Sciatic nerve (tissue), 2 donors: Measurements from ENCODE around the gene XK. TPM values are rescaled to one million over a fixed set of nuclear protein-coding genes. Genes with fewer than 3 reads are reported as not detected.
A peak's percentile ranks its signal among the peaks of the same experiment; 100 is the strongest.

ENCODE experiments used
- ATAC-seq: fragments of 200-7000 bp; cut with Tn5 transposase; one replicate; pipeline ENCODE4 v1.9.1; 2020; ENCODE audit warnings: mild to moderate bottlenecking, moderate library complexity
- DNase-seq: peaks from one replicate; pipeline ENCODE4 v3.0.0-alpha.2; 2020; ENCODE audit warnings: low spot score
- intact Hi-C: fragments of 100-400 bp; cut with DNase I; formaldehyde crosslinking; loops from one replicate; pipeline ENCODE4 v1.14.2; 2022
- total RNA-seq: library from RNA; stranded (reverse); fragmentation: NEBNext Ultra II Directional; extraction: Animal tissue kit (Norgen Biotek cat#: 25700); gene quantifications from one replicate; pipeline ENCODE4 v1.2.1, GENCODE V29; 2021
- donor health status: DM: no; HTN: no; CAD: no.
- donor health status: DM: no; HTN: no; CAD: no.

XK gene
- total RNA-seq, 1 donor from 2014 or later, result 1.7 TPM

GRCh38 chrX:37677765-37678164 lies 7.8 kb upstream of the XK start:
- intact Hi-C loops, result no loop called here
- DNase-seq, result no peak
- ATAC-seq, result no peak

DNA sequence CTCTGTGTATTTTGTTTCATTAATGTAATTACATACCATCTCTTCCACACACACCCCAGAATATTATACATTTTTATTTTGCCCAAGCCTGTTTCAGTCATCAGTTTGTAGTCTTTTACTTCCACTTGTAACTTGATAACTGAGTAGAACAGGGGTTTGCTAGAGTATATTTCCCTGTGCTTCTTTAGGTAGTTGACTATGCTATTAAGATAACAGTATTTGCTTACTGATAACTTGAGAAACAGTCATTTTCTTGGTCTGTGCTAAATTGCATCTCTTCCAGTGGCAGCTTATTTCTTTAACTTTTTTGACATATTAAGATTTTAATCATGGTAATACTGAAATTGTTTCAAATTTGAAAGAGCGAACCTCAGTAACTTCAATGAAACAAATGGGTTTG lies 7.0 kb upstream of the XK start:
- ATAC-seq (no peak), DNase-seq (no peak)
- intact Hi-C loops, result no loop called here

DNA sequence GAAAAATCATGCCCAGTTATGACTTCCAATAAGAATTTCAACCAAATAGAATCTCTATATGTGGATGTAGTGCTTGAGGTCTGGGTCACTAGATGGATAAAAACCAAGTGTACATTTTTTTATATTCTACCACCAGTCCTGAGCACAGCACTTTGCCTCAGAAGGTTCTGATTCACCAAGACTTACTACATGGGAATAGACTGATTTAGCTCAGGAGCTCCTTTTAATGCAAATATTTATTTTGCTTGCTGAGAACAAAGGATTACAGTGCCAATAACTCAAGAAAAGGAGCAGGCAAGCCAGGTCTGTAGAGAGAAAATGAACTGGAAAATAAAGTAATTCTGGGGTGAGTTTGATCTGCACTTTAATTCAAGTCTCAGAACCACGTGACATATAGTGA lies 6.4 kb upstream of the XK start:
- ATAC-seq (no peak), DNase-seq (no peak)
- intact Hi-C loops, result no loop called here

DNA sequence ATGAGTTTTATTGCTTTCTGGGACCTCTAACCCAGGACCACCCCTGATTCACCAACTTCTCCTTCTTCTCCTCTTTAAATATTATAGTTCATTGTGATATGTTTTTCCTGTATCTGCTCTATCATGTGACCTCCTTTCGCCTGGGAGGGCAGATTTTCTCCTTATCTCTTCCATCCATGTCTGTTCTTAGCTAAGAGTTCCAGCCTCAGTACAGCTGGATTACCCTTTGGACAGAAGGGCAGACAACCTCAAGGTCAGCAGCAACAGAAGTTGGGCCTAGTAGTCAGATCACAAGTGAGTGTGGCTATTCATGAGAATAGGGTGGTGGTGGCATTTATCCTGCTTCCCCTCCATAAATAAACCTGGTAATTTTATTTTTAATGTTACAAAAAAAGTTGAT lies 5.7 kb upstream of the XK start:
- intact Hi-C loops, result no loop called here
- no peak for ATAC-seq
- no peak for DNase-seq

DNA sequence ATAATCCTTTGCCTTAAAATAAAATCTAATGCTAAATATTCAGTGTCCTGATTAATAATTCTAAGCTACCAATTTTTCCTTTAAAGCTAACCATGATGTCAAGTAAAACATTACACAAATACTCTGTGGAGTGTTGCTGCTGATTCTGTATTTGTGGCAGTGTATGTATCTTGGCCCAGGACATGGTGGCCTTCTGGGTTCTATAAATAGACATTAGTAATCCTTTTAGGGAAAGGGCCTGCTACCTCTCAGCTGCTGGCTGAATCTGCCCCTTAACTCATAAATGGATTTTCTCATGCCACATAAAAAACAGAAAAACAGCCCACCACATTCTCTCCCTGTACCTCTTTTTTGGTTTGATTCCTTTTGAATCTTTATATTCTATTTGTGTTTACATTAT lies 1.2 kb upstream of the XK start:
- intact Hi-C loops, result no loop called here
- ATAC-seq, result no peak
- DNase-seq, result no peak

GRCh38 chrX:37684973-37685372 lies 618 bp upstream of the XK start:
- DNase-seq (no peak), ATAC-seq (no peak)
- intact Hi-C loops, result no loop called here

DNA sequence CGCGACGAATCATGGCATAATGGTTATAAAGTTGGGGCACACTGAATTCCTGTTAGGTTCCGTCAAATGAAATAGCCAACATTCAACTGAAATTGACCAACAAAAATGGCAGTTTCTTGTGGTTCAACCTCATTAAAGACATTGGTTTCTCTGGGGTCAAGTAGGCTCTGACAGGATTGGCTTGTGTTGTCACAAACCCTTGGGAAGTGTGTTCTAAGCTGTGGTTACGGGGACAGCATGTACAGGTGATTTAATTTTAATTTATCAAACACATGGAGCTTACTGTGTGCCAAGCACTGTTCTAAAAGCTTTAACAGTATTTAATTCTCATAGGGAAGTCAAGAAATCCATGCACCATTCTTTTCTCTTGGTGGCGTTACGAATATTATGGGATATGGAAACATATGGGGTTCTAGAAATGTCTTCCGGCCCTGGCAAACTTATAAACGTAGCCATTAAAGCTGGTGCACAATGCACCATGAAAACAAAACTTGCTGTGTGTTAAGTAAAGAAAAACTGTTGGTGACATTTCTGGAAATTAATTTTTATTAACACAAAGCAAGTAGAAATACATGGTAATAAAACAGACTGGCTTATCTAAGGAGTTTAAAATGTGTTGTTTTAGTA lies 891 bp downstream of the XK start:
- DNase-seq (no peak), ATAC-seq (no peak)
- intact Hi-C loops, result no loop called here

GRCh38 chrX:37686996-37687395 lies 1.4 kb downstream of the XK start:
- DNase-seq (no peak), ATAC-seq (no peak)
- intact Hi-C loops, result no loop called here

DNA sequence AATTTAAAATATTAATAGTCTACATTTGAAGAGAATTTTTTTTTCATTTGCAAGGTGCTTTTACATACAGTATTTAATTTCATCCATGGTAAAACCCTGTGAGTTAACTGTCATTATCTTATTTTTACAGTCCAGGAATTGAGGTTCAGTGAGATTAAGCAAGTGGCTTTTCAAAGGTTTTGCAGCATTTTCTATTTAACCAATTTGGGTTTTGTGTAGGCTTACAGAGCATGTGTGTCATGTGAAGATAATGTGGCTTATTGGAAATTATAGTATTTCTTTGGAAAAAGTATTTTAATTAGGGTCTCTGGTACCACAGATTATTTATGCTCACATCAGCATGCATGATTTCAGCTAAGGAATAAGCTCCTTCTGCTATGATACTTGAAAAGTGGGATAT lies 4.5 kb downstream of the XK start:
- ATAC-seq, result no peak
- DNase-seq, result no peak
- intact Hi-C loops, result no loop called here

DNA sequence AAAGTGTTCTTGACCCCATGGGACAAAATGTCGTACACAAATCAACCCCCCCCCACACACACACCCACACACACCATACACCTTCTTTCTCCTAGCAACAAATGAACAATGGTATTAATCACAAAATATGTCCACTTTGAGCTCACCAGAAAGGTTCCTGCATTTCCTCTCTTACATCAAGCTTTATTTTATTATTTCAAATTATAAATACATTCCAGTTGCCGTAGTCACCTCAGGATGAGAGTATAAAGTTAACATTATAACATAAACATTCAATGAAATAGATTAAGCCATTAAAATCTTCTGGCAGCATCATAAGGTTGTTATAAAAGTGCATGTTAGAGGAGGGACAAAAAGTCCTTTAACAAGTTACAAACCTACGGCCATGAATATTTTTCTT lies 7.3 kb downstream of the XK start:
- no peak for DNase-seq
- ATAC-seq, result no peak
- intact Hi-C loops, result no loop called here

- DNase-seq, result no peak
- intact Hi-C loops, result no loop called here
- no peak for ATAC-seq
Observed at GRCh38 chrX:37697169-37697760, 11.7 kb downstream of the XK start.

GRCh38 chrX:37701588-37701987 lies 16.0 kb downstream of the XK start:
- ATAC-seq (no peak), DNase-seq (no peak)
- intact Hi-C loops, result no loop called here

DNA sequence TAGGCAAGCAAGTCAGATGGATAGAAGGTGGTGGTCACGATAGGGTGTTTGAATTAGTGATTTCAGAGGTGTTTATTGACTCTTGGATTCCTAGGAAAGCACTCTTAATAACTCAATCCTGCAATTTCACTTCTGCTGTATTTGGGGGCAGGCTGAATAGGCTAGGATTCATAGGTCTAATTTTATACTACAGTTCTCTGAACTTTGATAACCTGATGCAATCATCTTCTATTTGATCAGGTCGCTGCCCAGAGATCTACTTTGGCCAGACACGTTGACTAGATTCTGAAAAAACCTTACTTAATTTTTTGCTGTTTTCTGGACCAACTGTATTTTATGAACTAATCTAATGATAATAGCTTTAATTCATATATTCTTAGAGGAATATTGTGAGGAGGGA lies 26.4 kb downstream of the XK start:
- ATAC-seq (no peak), DNase-seq (no peak)
- intact Hi-C loops, result no loop called here

- intact Hi-C loops, result no loop called here
- ATAC-seq, result no peak
- no peak for DNase-seq
Observed at GRCh38 chrX:37712458-37712857, 26.9 kb downstream of the XK start.

DNA sequence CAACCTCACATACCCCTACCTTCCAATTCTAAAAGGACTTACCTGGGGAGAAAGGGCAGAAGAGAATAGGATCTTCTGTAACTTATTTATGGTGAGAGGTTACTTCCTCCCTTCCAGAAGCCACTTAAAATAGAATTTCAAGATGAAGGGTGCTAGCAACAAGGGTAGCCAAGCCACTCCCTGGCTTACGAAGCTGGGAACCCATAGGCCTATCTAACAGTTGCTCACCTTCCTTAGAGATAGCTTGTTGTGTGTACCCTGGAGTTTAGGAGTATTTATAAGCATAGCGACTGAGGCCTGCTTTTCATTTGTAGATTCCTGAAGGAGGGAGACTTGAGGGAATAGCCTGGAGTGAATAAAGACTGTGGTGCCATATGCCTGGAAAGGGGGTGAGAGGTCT lies 28.9 kb downstream of the XK start:
- no peak for ATAC-seq
- intact Hi-C loops, result no loop called here
- no peak for DNase-seq

DNA sequence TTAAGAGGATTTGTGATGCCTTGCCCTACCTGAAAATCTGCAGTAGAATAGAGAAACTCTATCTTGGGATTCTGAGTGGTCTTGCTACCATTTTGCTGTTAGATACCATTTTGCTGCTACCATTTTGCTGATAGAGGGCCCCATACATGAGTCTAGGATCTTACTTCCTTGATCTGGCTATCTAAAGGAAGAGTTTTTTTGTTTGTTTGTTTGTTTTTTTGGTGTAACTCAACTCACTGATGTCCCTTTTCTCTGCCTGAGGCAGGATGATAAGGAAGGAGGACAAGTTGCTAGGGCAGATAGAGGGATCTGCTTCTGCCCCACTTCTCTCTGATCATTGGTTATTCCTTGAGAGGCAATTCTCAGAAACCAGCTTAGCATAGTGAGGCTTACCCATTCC lies 31.0 kb downstream of the XK start:
- intact Hi-C loops, result no loop called here
- DNase-seq (no peak), ATAC-seq (no peak)

DNA sequence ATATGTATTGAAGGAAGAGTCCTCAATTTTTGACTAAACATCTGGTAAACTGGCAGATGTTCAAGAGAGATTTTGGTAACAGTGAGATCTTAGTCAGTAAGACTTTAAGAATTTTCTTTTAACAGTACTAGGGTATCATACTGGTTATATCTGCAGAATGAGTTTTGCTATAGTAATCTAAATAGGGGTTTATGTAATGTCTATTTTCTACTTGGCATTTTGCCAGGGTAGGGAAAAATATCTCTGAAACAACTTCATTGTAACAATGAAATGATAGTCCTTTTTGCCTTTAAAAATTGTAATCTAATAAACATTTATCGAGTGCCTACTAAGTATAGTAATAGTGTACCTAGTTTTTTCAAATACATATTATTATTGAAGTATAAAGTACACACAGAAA lies 32.1 kb downstream of the XK start:
- no peak for DNase-seq
- intact Hi-C loops, result no loop called here

GRCh38 chrX:37722595-37722994 lies 37.0 kb downstream of the XK start:
- ATAC-seq, result no peak
- intact Hi-C loops, result no loop called here
- no peak for DNase-seq

More for the DNA sequence above, 32.1 kb downstream of the XK start:
- ATAC-seq, result no peak

- no peak for DNase-seq
Observed at GRCh38 chrX:37726346-37726745, 40.8 kb downstream of the XK start.

GRCh38 chrX:37745354-37745753 lies 59.8 kb downstream of the XK start:
- DNase-seq, result peak; percentile 88
- intact Hi-C loops, result no loop called here

More at GRCh38 chrX:37726346-37726745, 40.8 kb downstream of the XK start:
- intact Hi-C loops, result no loop called here
- no peak for ATAC-seq

GRCh38 chrX:37745835-37746217 lies 60.2 kb downstream of the XK start:
- DNase-seq (no peak), ATAC-seq (no peak)
- intact Hi-C loops, result no loop called here

More at GRCh38 chrX:37745354-37745753, 59.8 kb downstream of the XK start:
- peak; percentile 82 for ATAC-seq
